Mucosa of descending colon (tissue), 3 donors: Measurements from ENCODE around the gene AOPEP. TPM values are rescaled to one million over a fixed set of nuclear protein-coding genes. Genes with fewer than 3 reads are reported as not detected.

ENCODE experiments used
- ATAC-seq: fragments of 200-7000 bp; cut with Tn5 transposase; one replicate; pipeline ENCODE4 v1.9.1; 2020; ENCODE audit warnings: mild to moderate bottlenecking, moderate library complexity
- DNase-seq, 3 donors: peaks; one replicate each; pipeline ENCODE4 v3.0.0-alpha.2; 2020
- H3K36me3 ChIP-seq: fragments of 200-600 bp; one replicate; pipeline ENCODE4 v1.8.0; 2021; ENCODE audit warnings: low read depth, mild to moderate bottlenecking
- H3K4me1 ChIP-seq: fragments of 200-600 bp; one replicate; pipeline ENCODE4 v1.8.0; 2021; ENCODE audit warnings: low read depth, mild to moderate bottlenecking
- H3K4me3 ChIP-seq: fragments of 200-600 bp; one replicate; pipeline ENCODE4 v1.8.0; 2021; ENCODE audit warnings: mild to moderate bottlenecking
- H3K9me3 ChIP-seq: fragments of 200-600 bp; one replicate; pipeline ENCODE4 v1.8.0; 2021; ENCODE audit warnings: mild to moderate bottlenecking
- CTCF ChIP-seq: fragments of 200-600 bp; IDR thresholded peaks from one replicate; pipeline ENCODE4 v1.8.0; 2022; ENCODE audit warnings: antibody characterized with exemption, mild to moderate bottlenecking
- intact Hi-C, 2 donors: fragments of 100-400 bp; cut with DNase I in 1 of 2; cut with micrococcal nuclease in 1 of 2; formaldehyde crosslinking; loops; one replicate each; pipeline versions ENCODE4 v1.11.0 to v1.11.1; 2022; cut with DNase I, micrococcal nuclease
- total RNA-seq, 3 donors: library from RNA; stranded (reverse); fragmentation: NEBNext Ultra II Directional in 2 of 3; extraction: Animal tissue kit (Norgen Biotek cat#: 25700) in 2 of 3; gene quantifications; one replicate each; pipeline versions ENCODE4 v1.2.1 to v1.2.4, GENCODE V29; 2021 to 2023
- donor health status: DM: no; HTN: no; CAD: no; lungs with moderate emphysema.
- donor health status: DM: no; HTN: no; CAD: no.
- donor health status: DM: no; HTN: yes; CAD: no.

Gene AOPEP
- total RNA-seq, 3 donors from 2014 or later = 47.5 to 102 (median 57.8) TPM

GRCh38 chr9:94861589-94862272 is 135.2 kb downstream of the AOPEP start:
- intact Hi-C loops = no loop called here
- Histone ChIP-seq H3K36me3 (no peaks in the 10 kb centered on the region), H3K4me3 (no peak overlapping the region), H3K4me1 (peaks cover 5% of the 10 kb centered on the region), H3K9me3 (no peaks in the 10 kb centered on the region)
- peak in 1 of 3 donors; percentile 35 for DNase-seq
- TF ChIP-seq CTCF = no peak
- peak; percentile 49 for ATAC-seq

- Histone ChIP-seq H3K4me3 (no peak overlapping the region), H3K9me3 (no peaks in the 10 kb centered on the region), H3K4me1 (peaks cover 18% of the 10 kb centered on the region), H3K36me3 (no peaks in the 10 kb centered on the region)
- no peak for TF ChIP-seq CTCF
- no peak for ATAC-seq
- no peak for DNase-seq
- intact Hi-C loops = no loop called here
These were observed 137.7 kb downstream of the AOPEP start for GRCh38 chr9:94864196-94864595.

DNA sequence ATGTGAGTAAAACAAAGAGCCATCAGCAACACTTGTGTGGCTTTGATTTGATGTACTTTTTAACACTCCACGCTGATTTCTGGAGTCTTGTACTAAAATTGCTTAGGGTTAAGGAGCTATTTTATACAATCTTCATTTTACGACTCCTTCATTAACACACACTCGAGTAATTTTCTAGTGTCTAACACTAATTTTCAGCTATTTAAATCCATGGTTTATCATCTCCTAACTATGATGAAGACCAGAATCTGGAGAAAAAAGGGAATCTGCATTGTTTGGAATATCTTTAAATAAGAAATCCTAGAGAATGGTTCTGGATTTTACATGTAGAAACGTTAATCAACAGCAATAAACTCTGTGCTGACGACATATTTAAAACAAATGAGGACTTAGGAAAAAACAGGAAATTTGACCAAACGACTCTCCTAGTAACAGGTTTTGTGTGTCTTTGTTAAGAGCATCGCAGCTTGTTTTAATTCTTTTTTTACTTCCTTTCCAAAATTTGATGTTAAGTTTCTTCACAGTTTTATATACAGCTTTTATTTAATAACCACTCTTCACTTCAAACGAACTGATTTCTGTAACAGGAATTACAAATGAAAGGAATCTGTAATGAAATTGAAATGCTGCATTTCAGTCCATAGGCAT is 138.5 kb downstream of the AOPEP start:
- intact Hi-C loops = no loop called here
- no peak overlapping the region for H3K4me3 ChIP-seq
- no peak for DNase-seq
- no peaks in the 10 kb centered on the region for H3K36me3 ChIP-seq
- ATAC-seq = no peak
- no peak for TF ChIP-seq CTCF
- peaks cover 18% of the 10 kb centered on the region for H3K4me1 ChIP-seq
- H3K9me3 ChIP-seq = no peaks in the 10 kb centered on the region

DNA sequence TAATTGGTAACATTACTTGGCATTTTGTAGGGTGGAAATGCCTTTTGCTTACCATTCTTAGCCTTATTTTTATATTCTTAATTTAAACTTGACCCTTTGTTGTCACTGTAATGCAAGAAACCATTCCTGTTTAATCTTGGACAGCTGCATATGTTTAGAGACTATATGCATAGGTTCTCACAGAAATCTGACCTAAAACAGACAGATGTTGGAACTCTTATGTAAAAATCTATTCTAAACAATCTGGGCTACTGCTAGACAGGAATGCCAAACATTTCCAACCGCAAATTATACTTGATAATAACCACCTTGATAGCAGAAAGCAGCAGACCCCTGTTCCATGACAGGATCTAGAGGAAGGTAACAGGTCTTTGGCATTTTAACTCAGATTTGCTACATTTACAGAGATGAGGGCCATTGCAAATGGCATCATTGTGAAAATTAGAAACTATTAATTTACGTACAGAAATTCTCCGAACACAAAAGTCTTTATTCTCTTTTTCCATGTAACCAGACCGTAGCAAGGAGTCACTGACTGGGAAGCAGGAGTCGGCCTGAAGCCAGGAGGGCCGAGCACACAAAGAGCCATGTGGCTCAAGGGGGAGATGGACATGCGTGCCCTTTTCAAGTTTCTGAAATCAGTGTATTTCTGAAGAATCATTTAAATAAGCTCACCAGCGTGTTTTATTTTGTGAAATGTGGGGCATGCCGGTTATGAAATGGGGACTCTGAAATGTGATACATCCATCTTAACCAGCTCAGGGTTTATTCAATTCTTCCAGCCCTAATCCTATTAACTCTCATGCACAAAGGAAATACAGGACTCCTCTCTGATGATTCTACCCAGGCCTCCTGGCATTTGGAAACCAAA is 139.3 kb downstream of the AOPEP start:
- H3K36me3 ChIP-seq = no peaks in the 10 kb centered on the region
- DNase-seq (no peak), ATAC-seq (no peak)
- no peak overlapping the region for H3K4me3 ChIP-seq
- no peak for TF ChIP-seq CTCF
- intact Hi-C loops = no loop called here
- peaks cover 18% of the 10 kb centered on the region for H3K4me1 ChIP-seq
- no peaks in the 10 kb centered on the region for H3K9me3 ChIP-seq

DNA sequence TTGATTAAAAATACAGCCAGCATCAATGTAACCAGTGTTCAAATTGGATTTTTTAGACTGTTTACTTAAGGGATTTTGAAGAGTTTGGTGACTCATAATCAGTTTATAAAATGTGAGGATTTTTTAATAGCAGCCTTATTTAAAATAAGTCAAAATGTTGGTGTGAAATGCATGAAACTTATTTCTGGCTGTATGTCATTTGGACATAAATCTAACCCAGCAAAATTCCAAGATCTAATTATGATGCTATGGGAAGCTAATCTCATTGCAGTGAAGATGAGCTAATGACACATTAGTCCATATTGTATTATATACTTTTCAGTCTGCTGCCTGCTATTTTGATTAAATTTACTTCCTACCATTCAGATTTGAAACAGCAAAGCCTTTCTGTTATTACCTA is 140.3 kb downstream of the AOPEP start:
- TF ChIP-seq CTCF = no peak
- Histone ChIP-seq H3K9me3 (no peaks in the 10 kb centered on the region), H3K4me3 (no peak overlapping the region), H3K36me3 (no peaks in the 10 kb centered on the region), H3K4me1 (peaks cover 18% of the 10 kb centered on the region)
- DNase-seq (no peak), ATAC-seq (no peak)
- intact Hi-C loops = no loop called here
